22Rv1 (cell line): ENCODE measurements around the gene SLCO3A1.

ENCODE experiments used
- H3K27ac ChIP-seq: fragments of 450-650 bp; 2 replicates; pipeline ENCODE4 v1.5.1; 2017
- CTCF ChIP-seq: fragments of 450-650 bp; IDR thresholded peaks from 2 replicates; pipeline ENCODE4 v1.5.1; 2017; ENCODE audit warnings: mild to moderate bottlenecking
- ZFX ChIP-seq: fragments of 450-650 bp; IDR thresholded peaks from 2 replicates; pipeline ENCODE4 v1.6.1; 2017; ENCODE audit warnings: antibody characterized with exemption, borderline replicate concordance

SLCO3A1 gene

GRCh38 chr15:91849749-91850161 is 3.8 kb upstream of the SLCO3A1 start:
- H3K27ac ChIP-seq = no peak overlapping the region
- no peak for TF ChIP-seq ZFX
- TF ChIP-seq CTCF = peak; percentile 34

GRCh38 chr15:91852741-91853510 is 582 bp upstream of the SLCO3A1 start:
- H3K27ac ChIP-seq = no peak overlapping the region
- TF ChIP-seq CTCF (peak; percentile 71), ZFX (no peak)

GRCh38 chr15:91853948-91854638 is 585 bp downstream of the SLCO3A1 start:
- no peak overlapping the region for H3K27ac ChIP-seq
- TF ChIP-seq CTCF = no peak
- no peak for TF ChIP-seq ZFX

GRCh38 chr15:91854639-91854990 is 1.1 kb downstream of the SLCO3A1 start:
- TF ChIP-seq ZFX (no peak), CTCF (no peak)
- H3K27ac ChIP-seq = no peak overlapping the region

- TF ChIP-seq CTCF (no peak), ZFX (no peak)
- H3K27ac ChIP-seq = no peak overlapping the region
These were observed 1.7 kb downstream of the SLCO3A1 start for GRCh38 chr15:91855241-91855640.

- no peak overlapping the region for H3K27ac ChIP-seq
- no peak for TF ChIP-seq ZFX
- 0 out of 2 replicates have a peak, but pooled peaks have one; percentile 10 for TF ChIP-seq CTCF
These were observed 2.4 kb downstream of the SLCO3A1 start for GRCh38 chr15:91855684-91856489.

- TF ChIP-seq ZFX (no peak), CTCF (no peak)
- no peak overlapping the region for H3K27ac ChIP-seq
These were observed 3.7 kb downstream of the SLCO3A1 start for GRCh38 chr15:91857224-91857585.
